OCI-LY7 (cell line): ENCODE data around the gene SERINC3. TPM values are rescaled to one million over a fixed set of nuclear protein-coding genes. Genes with fewer than 3 reads are reported as not detected.

Experiments
- BruUV-seq: library from RNA; stranded (reverse); fragments of 400-500 nt; replicated peaks from 2 replicates; lab custom pipeline; 2021; lab: Mats Ljungman, UMichigan
- CTCF ChIA-PET: fragments of 300-600 bp; sonication (Branson Sonifier 250); formaldehyde crosslinking; loops from one replicate; lab custom pipeline; 2022; ENCODE audit warnings: antibody characterized with exemption; ENCODE audit not compliant: unreplicated experiment; lab: Charles Lee
- POLR2A ChIA-PET: fragments of 300-600 bp; sonication (Branson Sonifier 250); formaldehyde crosslinking; loops from one replicate; lab custom pipeline; 2022; ENCODE audit warnings: antibody characterized with exemption; lab: Charles Lee
- DNase-seq: peaks from one replicate; pipeline ENCODE4 v3.0.0-alpha.2; 2015; ENCODE audit warnings: low spot score
- H2AFZ ChIP-seq: fragments of 200-600 bp; sonication (generic), shearing (Covaris generic); 2 replicates; pipeline ENCODE4 v1.6.1; 2014; ENCODE audit warnings: mild to moderate bottlenecking, antibody characterized with exemption, low read length, moderate library complexity
- H3K27ac ChIP-seq: fragments of 200-600 bp; sonication (generic); 2 replicates; pipeline ENCODE4 v1.5.1; 2014; ENCODE audit warnings: mixed run types, low read depth, mild to moderate bottlenecking, moderate library complexity, low read length, inconsistent platforms; ENCODE audit not compliant: poor library complexity, severe bottlenecking
- H3K36me3 ChIP-seq: fragments of 200-600 bp; sonication (generic); 2 replicates; pipeline ENCODE4 v1.6.1; 2014; ENCODE audit warnings: mild to moderate bottlenecking, antibody characterized with exemption, low read length, moderate library complexity, mixed read lengths; ENCODE audit not compliant: insufficient read depth
- H3K4me1 ChIP-seq: fragments of 200-600 bp; sonication (generic); 2 replicates; pipeline ENCODE4 v1.5.1; 2014; ENCODE audit warnings: mild to moderate bottlenecking, low read length; ENCODE audit not compliant: insufficient read depth, poor library complexity, severe bottlenecking
- H3K4me2 ChIP-seq: fragments of 200-600 bp; sonication (generic); 2 replicates; pipeline ENCODE4 v1.6.1; 2014; ENCODE audit warnings: mild to moderate bottlenecking, low read length
- H3K4me3 ChIP-seq: fragments of 200-600 bp; sonication (generic); 2 replicates; pipeline ENCODE4 v1.5.1; 2014; ENCODE audit warnings: mild to moderate bottlenecking, low read depth, low read length; ENCODE audit not compliant: poor library complexity, severe bottlenecking
- H3K79me2 ChIP-seq: fragments of 200-600 bp; sonication (generic); 2 replicates; pipeline ENCODE4 v1.6.1; 2016; ENCODE audit warnings: low read depth, mild to moderate bottlenecking, low read length, moderate library complexity, mixed read lengths; ENCODE audit not compliant: insufficient read depth
- H3K9me2 ChIP-seq: fragments of 200-600 bp; sonication (generic); 2 replicates; pipeline ENCODE4 v1.6.1; 2016; ENCODE audit warnings: mild to moderate bottlenecking, low read length, mixed read lengths; ENCODE audit not compliant: insufficient read depth
- H3K9me3 ChIP-seq: fragments of 200-600 bp; sonication (generic); 2 replicates; pipeline ENCODE4 v1.6.1; 2014; ENCODE audit warnings: mild to moderate bottlenecking, mixed run types, low read length, mixed read lengths
- H4K20me1 ChIP-seq: fragments of 200-600 bp; sonication (generic); 2 replicates; pipeline ENCODE4 v1.6.1; 2014; ENCODE audit warnings: mild to moderate bottlenecking, antibody characterized with exemption, low read length, moderate library complexity, mixed read lengths; ENCODE audit not compliant: insufficient read depth
- EZH2phosphoT487 ChIP-seq: fragments of 200-600 bp; sonication (generic); IDR thresholded peaks from 2 replicates; pipeline ENCODE4 v1.6.1; 2018; ENCODE audit warnings: low read depth, borderline replicate concordance, mild to moderate bottlenecking, mixed run types, antibody characterized with exemption, low read length, moderate library complexity, mixed read lengths
- intact Hi-C: fragments of 100-400 bp; cut with micrococcal nuclease; formaldehyde crosslinking; loops from one replicate; pipeline ENCODE4 v1.10.0; 2022; ENCODE audit not compliant: unreplicated experiment
- total RNA-seq, 2 experiments: library from RNA; depleted of rRNA in 1 of 2; stranded (reverse); fragments of >200 nt in 1 of 2; shearing (Covaris generic) in 1 of 2; gene quantifications; 2 replicates each; pipeline ENCODE4 v1.2.3, GENCODE V29; 2014 to 2022
- TF ChIP-seq, protein P1 (sequence below): fragments of 200-600 bp; sonication (generic); conservative IDR thresholded peaks from 2 replicates; pipeline ENCODE4 v1.5.1; 2014; ENCODE audit warnings: mild to moderate bottlenecking, antibody characterized with exemption, low read length, moderate library complexity, mixed read lengths

The SERINC3 gene
- total RNA-seq, 2 experiments from 2014 or later: 24.4 to 55.4 TPM

- H3K79me2 ChIP-seq: no peaks in the 10 kb centered on the region
- no TSS peak for BruUV-seq
- H3K9me3 ChIP-seq: no peaks in the 10 kb centered on the region
- H3K27ac ChIP-seq: no peak overlapping the region
- no peaks in the 10 kb centered on the region for H3K4me1 ChIP-seq
- POLR2A ChIA-PET: interaction anchor here (0.8 to 1.5 kb wide), 3 partner anchors 12 to 52 kb away, joined by 3 read pairs; no protein-coding TSS in a partner anchor
- H3K4me2 ChIP-seq: no peak overlapping the region
- no peak for DNase-seq
- H4K20me1 ChIP-seq: no peaks in the 10 kb centered on the region
- CTCF ChIA-PET: interaction anchor here (0.5 kb wide), 1 partner anchor 69 kb away, joined by 4 read pairs; no protein-coding TSS in a partner anchor
- intact Hi-C loops: no loop called here
- TF ChIP-seq, protein P1, sequence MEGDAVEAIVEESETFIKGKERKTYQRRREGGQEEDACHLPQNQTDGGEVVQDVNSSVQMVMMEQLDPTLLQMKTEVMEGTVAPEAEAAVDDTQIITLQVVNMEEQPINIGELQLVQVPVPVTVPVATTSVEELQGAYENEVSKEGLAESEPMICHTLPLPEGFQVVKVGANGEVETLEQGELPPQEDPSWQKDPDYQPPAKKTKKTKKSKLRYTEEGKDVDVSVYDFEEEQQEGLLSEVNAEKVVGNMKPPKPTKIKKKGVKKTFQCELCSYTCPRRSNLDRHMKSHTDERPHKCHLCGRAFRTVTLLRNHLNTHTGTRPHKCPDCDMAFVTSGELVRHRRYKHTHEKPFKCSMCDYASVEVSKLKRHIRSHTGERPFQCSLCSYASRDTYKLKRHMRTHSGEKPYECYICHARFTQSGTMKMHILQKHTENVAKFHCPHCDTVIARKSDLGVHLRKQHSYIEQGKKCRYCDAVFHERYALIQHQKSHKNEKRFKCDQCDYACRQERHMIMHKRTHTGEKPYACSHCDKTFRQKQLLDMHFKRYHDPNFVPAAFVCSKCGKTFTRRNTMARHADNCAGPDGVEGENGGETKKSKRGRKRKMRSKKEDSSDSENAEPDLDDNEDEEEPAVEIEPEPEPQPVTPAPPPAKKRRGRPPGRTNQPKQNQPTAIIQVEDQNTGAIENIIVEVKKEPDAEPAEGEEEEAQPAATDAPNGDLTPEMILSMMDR: no peak
- H3K36me3 ChIP-seq: no peaks in the 10 kb centered on the region
- H3K4me3 ChIP-seq: no peak overlapping the region
- no peaks in the 10 kb centered on the region for H3K9me2 ChIP-seq
- H2AFZ ChIP-seq: no peak overlapping the region
These were observed 20.1 kb upstream of the SERINC3 start for GRCh38 chr20:44541992-44542391.

- DNase-seq: no peak
- Histone ChIP-seq H3K9me3 (no peaks in the 10 kb centered on the region), H4K20me1 (no peaks in the 10 kb centered on the region), H3K4me3 (no peak overlapping the region), H2AFZ (no peak overlapping the region), H3K4me1 (no peaks in the 10 kb centered on the region), H3K79me2 (no peaks in the 10 kb centered on the region), H3K36me3 (no peaks in the 10 kb centered on the region), H3K27ac (no peak overlapping the region), H3K4me2 (no peak overlapping the region), H3K9me2 (no peaks in the 10 kb centered on the region)
- intact Hi-C loops: no loop called here
- ChIA-PET CTCF (no interaction called here), POLR2A (no interaction called here)
- BruUV-seq: no TSS peak
- TF ChIP-seq EZH2phosphoT487: no peak
- TF ChIP-seq, protein P1: no peak
These were observed 19.0 kb upstream of the SERINC3 start for GRCh38 chr20:44540834-44541233.

- H2AFZ ChIP-seq: no peak overlapping the region
- no peaks in the 10 kb centered on the region for H3K36me3 ChIP-seq
- H3K9me3 ChIP-seq: no peaks in the 10 kb centered on the region
- BruUV-seq: no TSS peak
- no peak overlapping the region for H3K4me2 ChIP-seq
- DNase-seq: no peak
- no peaks in the 10 kb centered on the region for H4K20me1 ChIP-seq
- POLR2A ChIA-PET: interaction anchor here (1.2 to 1.8 kb wide), 2 partner anchors 10 to 124 kb away, joined by 3 to 8 read pairs; no protein-coding TSS in a partner anchor
- no peaks in the 10 kb centered on the region for H3K9me2 ChIP-seq
- H3K79me2 ChIP-seq: no peaks in the 10 kb centered on the region
- H3K27ac ChIP-seq: no peak overlapping the region
- intact Hi-C loops: no loop called here
- TF ChIP-seq, protein P1: no peak
- no peak for TF ChIP-seq EZH2phosphoT487
- H3K4me3 ChIP-seq: no peak overlapping the region
- CTCF ChIA-PET: no interaction called here
- peaks cover 2% of the 10 kb centered on the region for H3K4me1 ChIP-seq
These were observed 16.1 kb upstream of the SERINC3 start for GRCh38 chr20:44537993-44538392.
